ENCODE results near the gene SLC52A3. TPM values are rescaled to one million over a fixed set of nuclear protein-coding genes. Genes with fewer than 3 reads are reported as not detected.

SLC52A3 gene
- polyA plus RNA-seq, 1 experiment = not detected

- H3K36me3 ChIP-seq (ENCODE audit: control insufficient read depth, insufficient read depth, low read length) = no peaks in the 10 kb centered on the region
- ChIA-PET POLR2A (no interaction called here), CTCF (interaction anchor here (0.9 to 3.2 kb wide), 2 partner anchors 11 to 15 kb away, joined by 3 to 11 read pairs; no protein-coding TSS in a partner anchor)
- H3K27me3 ChIP-seq (ENCODE audit: control insufficient read depth, insufficient read depth, low read length) = peaks cover 24% of the 10 kb centered on the region
- TF ChIP-seq CTCF (IDR thresholded peaks at IDR 0.05; ENCODE audit: insufficient read depth, low read depth, low read length) = no peak
- DNase-seq (ENCODE audit: low read depth) = no peak
- H3K4me3 ChIP-seq (ENCODE audit: low read depth, low read length) = no peak overlapping the region
Measured at GRCh38 chr20:723756-724155, 44.5 kb downstream of the SLC52A3 start.

- Histone ChIP-seq H3K4me3 (ENCODE audit: low read depth, low read length) (no peak overlapping the region), H3K27me3 (ENCODE audit: control insufficient read depth, insufficient read depth, low read length) (peaks cover 21% of the 10 kb centered on the region), H3K36me3 (ENCODE audit: control insufficient read depth, insufficient read depth, low read length) (no peaks in the 10 kb centered on the region)
- no peak for DNase-seq (ENCODE audit: low read depth)
- no peak for TF ChIP-seq CTCF (IDR thresholded peaks at IDR 0.05; ENCODE audit: insufficient read depth, low read depth, low read length)
- ChIA-PET CTCF (interaction anchor here (0.9 to 3.2 kb wide), 2 partner anchors 10 to 16 kb away, joined by 3 to 11 read pairs; no protein-coding TSS in a partner anchor), POLR2A (no interaction called here)
Measured at GRCh38 chr20:722822-723644, 45.3 kb downstream of the SLC52A3 start.

DNA sequence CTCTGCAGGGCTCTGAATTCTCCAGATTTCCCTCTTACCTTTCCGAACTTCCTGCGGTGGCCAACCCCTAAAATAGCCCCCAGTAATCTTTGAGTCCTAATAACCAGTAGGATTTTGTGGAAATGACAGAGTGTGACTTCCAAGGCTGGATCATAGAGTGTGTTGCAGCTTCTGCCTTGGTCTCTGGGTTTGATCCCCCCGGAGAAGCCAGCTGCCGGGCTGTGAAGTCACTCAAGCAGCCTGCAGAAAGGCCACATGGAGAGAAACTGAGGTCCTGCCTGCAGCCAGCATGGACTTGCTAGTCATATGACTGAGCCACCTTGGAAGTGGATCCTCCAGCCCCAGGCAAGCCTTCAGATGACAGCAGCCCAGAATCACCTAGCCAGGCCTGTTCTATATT is 46.4 kb downstream of the SLC52A3 start:
- TF ChIP-seq CTCF (IDR thresholded peaks at IDR 0.05; ENCODE audit: insufficient read depth, low read depth, low read length) = no peak
- peaks cover 18% of the 10 kb centered on the region for H3K27me3 ChIP-seq (ENCODE audit: control insufficient read depth, insufficient read depth, low read length)
- ChIA-PET POLR2A (no interaction called here), CTCF (interaction anchor here (3.2 kb wide), 1 partner anchor 17 kb away, joined by 11 read pairs; no protein-coding TSS in a partner anchor)
- no peak for DNase-seq (ENCODE audit: low read depth)
- H3K36me3 ChIP-seq (ENCODE audit: control insufficient read depth, insufficient read depth, low read length) = no peaks in the 10 kb centered on the region
- no peak overlapping the region for H3K4me3 ChIP-seq (ENCODE audit: low read depth, low read length)

GRCh38 chr20:719816-720215 is 48.5 kb downstream of the SLC52A3 start:
- POLR2A ChIA-PET = no interaction called here

More at GRCh38 chr20:719816-720215, 48.5 kb downstream of the SLC52A3 start:
- H3K4me3 ChIP-seq (ENCODE audit: low read depth, low read length) = no peak overlapping the region
- no peak for DNase-seq (ENCODE audit: low read depth)
- H3K27me3 ChIP-seq (ENCODE audit: control insufficient read depth, insufficient read depth, low read length) = peaks cover 7% of the 10 kb centered on the region
- CTCF ChIA-PET = interaction anchor here (1.5 kb wide), 1 partner anchor 19 kb away, joined by 5 read pairs; no protein-coding TSS in a partner anchor
- TF ChIP-seq CTCF (IDR thresholded peaks at IDR 0.05; ENCODE audit: insufficient read depth, low read depth, low read length) = no peak
- H3K36me3 ChIP-seq (ENCODE audit: control insufficient read depth, insufficient read depth, low read length) = no peaks in the 10 kb centered on the region
